ENCODE measurements around the gene WDR3.

Gene WDR3

DNA sequence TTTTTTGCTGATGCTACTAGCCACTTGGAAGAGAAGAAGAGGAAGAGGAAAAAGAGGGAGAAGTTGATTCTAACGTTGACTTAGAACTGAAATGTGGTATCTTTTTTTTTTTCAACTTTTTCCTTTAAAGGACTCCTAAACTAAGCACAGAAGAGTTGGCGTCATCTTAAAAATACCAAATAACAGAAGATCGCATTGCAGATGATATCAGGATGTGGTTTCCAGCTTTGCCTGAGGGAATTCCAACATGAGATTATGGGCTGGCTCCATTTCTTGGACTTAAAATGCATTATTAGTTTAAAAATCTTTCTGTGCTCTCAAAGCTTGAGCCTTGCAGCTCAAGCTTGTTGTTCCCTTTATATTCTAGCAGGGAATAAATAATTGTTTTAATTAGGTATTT lies 29.8 kb downstream of the WDR3 start:
- no peak for FAIRE-seq
- no peak for DNase-seq (ENCODE audit: insufficient read length)
- TF ChIP-seq TAF1 (IDR thresholded peaks at IDR 0.05; ENCODE audit: borderline replicate concordance, low read depth, low read length) = no peak
- no peak for TF ChIP-seq POLR2A (IDR thresholded peaks at IDR 0.05; ENCODE audit: low read depth, low read length)
- no peak for TF ChIP-seq POLR2AphosphoS5 (IDR thresholded peaks at IDR 0.05; ENCODE audit: low read depth, low read length)

DNA sequence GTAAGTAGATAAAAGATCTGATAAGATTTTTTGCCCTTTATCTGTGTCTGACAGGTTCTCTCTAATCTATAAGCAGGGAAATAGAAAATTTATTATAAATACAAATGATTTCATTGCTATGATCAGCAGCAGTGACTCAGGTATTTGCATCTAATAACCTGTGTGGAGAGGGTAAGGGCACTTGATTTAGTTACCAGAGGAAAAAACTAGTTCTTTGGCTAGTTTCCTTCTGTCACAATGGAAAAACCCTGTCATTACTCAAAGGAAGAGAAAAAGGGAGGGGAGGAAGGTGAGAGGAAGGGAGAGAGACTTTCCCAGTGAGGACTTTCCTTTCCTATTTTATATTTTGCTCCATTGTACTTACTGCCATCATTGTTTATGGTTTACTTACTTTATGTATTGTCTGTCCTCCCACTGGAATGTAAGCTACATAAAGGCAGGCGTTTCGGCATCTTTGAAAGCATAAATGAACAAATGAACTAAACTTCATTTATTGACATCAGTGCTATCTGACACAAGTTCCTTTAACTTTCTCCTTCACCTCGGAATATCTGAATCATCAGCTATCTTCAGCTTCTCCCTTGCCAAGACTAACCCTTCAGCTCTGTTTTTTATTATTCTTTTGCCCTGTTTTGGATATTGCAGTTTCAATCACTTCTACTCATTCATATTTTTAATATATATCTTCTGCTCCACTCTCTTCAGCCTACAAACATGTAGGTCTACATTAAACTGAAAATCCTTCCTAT lies 34.9 kb downstream of the WDR3 start:
- FAIRE-seq = no peak
- TF ChIP-seq POLR2AphosphoS5 (IDR thresholded peaks at IDR 0.05; ENCODE audit: low read depth, low read length) = no peak
- no peak for TF ChIP-seq POLR2A (IDR thresholded peaks at IDR 0.05; ENCODE audit: low read depth, low read length)
- no peak for TF ChIP-seq TAF1 (IDR thresholded peaks at IDR 0.05; ENCODE audit: borderline replicate concordance, low read depth, low read length)
- DNase-seq (ENCODE audit: insufficient read length) = no peak

DNA sequence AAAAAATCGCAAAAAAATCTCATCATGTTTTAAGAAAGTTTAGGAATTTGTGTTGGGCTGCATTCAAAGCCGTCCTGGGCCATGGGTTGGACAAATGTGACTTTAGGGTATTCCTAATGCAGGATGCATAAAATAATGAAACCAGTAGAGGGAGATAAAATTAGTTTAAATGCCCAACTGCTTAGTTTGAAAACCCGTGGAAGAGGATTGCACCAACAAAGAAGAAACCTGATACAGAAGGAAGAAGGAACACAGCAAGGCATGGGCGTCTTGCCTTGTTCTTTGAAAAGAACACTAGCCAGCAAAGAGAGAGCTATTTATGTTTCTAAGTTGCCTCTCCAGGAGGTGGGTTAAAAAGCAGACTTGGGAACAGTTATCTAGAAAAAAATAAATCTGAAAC lies 37.9 kb downstream of the WDR3 start:
- FAIRE-seq (no peak), DNase-seq (ENCODE audit: insufficient read length) (no peak)
- no peak for TF ChIP-seq TAF1 (IDR thresholded peaks at IDR 0.05; ENCODE audit: borderline replicate concordance, low read depth, low read length)
- TF ChIP-seq POLR2A (IDR thresholded peaks at IDR 0.05; ENCODE audit: low read depth, low read length) = no peak

DNA sequence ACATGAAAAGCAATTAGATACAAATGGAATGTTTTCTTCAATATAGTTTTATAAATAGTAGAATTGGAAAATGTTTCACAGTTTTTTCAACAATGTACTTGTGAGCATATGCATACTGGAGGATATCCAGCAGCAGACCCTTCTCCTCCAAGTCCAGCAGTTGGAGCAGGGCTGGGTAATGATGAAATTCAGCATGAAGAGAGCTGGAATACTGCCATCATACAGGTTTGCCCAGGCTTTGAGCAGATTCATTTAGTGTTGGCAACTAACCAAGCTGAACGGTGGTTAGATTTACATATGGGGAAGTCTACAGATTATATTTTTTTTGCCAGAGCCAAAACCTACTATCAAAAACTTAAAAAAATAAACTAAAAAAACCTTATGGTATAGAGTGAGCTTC lies 38.3 kb downstream of the WDR3 start:
- FAIRE-seq (no peak), DNase-seq (ENCODE audit: insufficient read length) (no peak)
- no peak for TF ChIP-seq TAF1 (IDR thresholded peaks at IDR 0.05; ENCODE audit: borderline replicate concordance, low read depth, low read length)
- TF ChIP-seq POLR2A (IDR thresholded peaks at IDR 0.05; ENCODE audit: low read depth, low read length) = no peak
- no peak for TF ChIP-seq POLR2AphosphoS5 (IDR thresholded peaks at IDR 0.05; ENCODE audit: low read depth, low read length)

DNA sequence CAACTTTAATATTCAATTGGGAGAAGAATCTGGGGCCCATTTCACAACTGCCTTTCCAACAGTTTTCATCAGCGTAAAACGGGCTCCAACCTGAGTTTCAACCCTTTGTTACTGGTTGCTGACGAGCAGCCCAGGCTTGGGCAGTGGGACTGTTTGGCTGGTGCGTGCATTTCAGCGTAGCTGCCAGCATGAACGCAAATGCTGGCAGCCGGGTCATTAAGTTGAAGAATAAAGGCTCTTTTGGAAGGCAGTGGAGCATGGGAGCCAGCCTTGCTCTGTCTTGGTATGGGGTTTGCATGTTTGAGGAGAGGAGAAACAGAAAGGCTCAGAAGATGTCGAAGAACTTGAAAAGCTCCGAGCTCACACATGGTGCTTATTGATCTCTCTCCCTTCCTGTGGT lies 40.7 kb downstream of the WDR3 start:
- DNase-seq (ENCODE audit: insufficient read length) (no peak), FAIRE-seq (no peak)
- no peak for TF ChIP-seq POLR2A (IDR thresholded peaks at IDR 0.05; ENCODE audit: low read depth, low read length)
- no peak for TF ChIP-seq POLR2AphosphoS5 (IDR thresholded peaks at IDR 0.05; ENCODE audit: low read depth, low read length)
- no peak for TF ChIP-seq TAF1 (IDR thresholded peaks at IDR 0.05; ENCODE audit: borderline replicate concordance, low read depth, low read length)

DNA sequence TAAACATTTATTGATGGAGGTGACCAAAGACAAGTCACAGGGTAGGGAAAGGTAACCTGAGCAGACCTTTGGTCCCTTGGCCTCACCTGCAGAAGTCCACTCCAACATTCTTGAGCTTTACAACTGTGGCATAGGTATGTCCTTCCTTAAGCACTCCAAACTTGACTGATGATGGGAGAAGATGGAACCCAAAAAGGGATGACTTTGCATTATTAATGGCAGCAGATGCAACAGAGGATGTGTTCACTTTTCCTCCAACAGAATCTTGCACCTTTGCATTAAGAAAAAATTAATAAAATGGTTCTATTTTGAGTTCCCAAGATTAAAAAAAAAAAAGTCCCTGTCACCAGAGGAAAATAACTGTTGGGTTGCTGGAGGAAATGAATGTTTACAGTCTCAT lies 42.2 kb downstream of the WDR3 start:
- DNase-seq (ENCODE audit: insufficient read length) (no peak), FAIRE-seq (no peak)
- TF ChIP-seq TAF1 (IDR thresholded peaks at IDR 0.05; ENCODE audit: borderline replicate concordance, low read depth, low read length) = no peak

DNA sequence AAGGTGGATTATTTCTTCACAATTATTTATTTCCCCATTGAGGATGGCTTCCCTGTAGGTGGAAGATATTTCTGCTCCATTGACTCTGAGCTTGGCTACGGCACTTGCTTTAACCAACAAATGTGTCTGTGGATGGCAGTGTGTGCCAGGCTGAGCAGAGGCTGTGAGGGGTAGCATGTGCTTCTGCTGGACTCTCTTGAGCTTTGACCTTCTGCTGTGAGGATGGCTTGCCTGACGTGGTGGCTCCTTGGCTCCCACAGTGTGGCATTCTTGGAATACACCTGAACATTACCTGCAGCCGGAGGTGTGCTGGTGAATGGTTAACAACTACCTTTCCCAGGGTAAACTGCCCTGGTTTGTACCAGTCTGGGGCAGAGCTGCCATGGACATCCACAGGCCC lies 46.8 kb downstream of the WDR3 start:
- TF ChIP-seq POLR2A (IDR thresholded peaks at IDR 0.05; ENCODE audit: low read depth, low read length) = no peak
- no peak for TF ChIP-seq TAF1 (IDR thresholded peaks at IDR 0.05; ENCODE audit: borderline replicate concordance, low read depth, low read length)
- TF ChIP-seq POLR2AphosphoS5 (IDR thresholded peaks at IDR 0.05; ENCODE audit: low read depth, low read length) = no peak
- no peak for DNase-seq (ENCODE audit: insufficient read length)
- no peak for FAIRE-seq

DNA sequence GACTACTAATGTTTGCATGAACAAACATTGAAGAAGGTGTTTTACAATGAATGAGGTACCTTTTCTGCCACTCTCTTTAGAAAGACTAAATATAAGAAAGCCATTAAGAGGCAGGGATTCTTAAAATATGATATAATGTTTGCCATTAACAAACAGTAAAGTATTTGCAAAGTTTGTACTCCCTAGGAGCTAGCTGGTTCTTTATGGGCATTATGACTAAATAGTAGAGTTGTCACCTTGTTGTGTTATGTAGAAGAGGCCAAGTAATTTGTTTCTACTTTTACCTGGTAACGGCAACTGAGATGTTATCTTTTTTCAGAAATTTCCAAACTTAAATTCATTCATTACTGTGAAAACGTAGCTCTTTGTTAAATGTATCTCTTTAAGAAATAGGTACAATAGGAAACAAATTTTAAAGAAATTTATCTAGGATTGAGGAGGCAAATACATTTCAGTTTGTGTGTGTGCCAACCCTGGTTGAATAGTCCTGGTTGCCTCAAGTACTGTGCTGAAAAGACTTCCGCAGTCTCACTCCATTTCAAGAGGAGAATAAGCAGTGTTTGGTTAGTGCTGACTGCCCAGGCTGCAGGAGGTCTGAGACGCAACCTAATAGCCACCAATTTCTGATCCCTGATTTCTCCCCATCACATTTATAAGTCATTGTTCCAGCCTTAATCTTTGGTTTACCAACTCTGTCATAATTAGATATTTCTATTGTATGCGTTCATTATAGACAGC lies 52.1 kb downstream of the WDR3 start:
- FAIRE-seq (no peak), DNase-seq (ENCODE audit: insufficient read length) (no peak)
- TF ChIP-seq POLR2A (IDR thresholded peaks at IDR 0.05; ENCODE audit: low read depth, low read length) (no peak), TAF1 (IDR thresholded peaks at IDR 0.05; ENCODE audit: borderline replicate concordance, low read depth, low read length) (no peak), POLR2AphosphoS5 (IDR thresholded peaks at IDR 0.05; ENCODE audit: low read depth, low read length) (no peak)

DNA sequence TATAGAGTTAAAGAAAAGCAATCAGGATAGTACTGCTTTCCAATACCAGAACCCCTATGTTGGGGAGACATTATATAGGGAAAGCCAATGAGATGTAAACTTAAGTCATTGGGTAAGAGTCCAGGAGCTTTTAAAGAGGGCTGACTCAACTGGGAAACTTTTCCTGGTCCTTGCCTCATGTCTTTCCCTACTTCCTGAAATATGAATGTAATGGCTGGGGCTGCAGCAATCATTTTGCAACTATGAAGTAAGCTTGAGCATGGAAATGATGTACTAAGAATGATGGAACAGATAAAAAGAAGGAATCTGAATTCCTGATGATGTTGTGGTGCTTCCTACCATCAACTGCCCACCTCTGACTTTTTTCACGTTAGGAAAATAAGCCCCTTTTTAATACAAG lies 55.7 kb downstream of the WDR3 start:
- DNase-seq (ENCODE audit: insufficient read length) (no peak), FAIRE-seq (no peak)
- TF ChIP-seq POLR2AphosphoS5 (IDR thresholded peaks at IDR 0.05; ENCODE audit: low read depth, low read length) (no peak), TAF1 (IDR thresholded peaks at IDR 0.05; ENCODE audit: borderline replicate concordance, low read depth, low read length) (no peak), POLR2A (IDR thresholded peaks at IDR 0.05; ENCODE audit: low read depth, low read length) (no peak)

DNA sequence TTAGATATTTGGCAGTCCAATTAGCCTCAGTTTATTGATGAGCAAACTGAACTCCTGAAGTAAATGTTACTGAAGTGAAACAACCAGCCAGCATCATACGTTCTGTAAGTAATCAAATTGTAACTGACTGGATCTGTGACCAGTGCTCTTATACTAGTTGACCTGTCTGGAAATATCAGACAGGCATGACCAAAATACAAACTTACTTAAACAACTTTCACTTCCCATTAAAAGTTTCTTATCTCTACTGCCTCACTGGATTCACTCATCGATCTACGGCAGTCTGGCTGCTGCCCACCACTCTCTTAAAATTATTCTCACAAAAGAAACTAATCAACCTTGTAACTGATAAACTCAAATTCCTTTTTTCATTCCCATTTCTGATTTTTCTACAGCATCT lies 56.4 kb downstream of the WDR3 start:
- TF ChIP-seq TAF1 (IDR thresholded peaks at IDR 0.05; ENCODE audit: borderline replicate concordance, low read depth, low read length) = no peak
- no peak for TF ChIP-seq POLR2AphosphoS5 (IDR thresholded peaks at IDR 0.05; ENCODE audit: low read depth, low read length)
- no peak for TF ChIP-seq POLR2A (IDR thresholded peaks at IDR 0.05; ENCODE audit: low read depth, low read length)
- DNase-seq (ENCODE audit: insufficient read length) = no peak
- FAIRE-seq = no peak

DNA sequence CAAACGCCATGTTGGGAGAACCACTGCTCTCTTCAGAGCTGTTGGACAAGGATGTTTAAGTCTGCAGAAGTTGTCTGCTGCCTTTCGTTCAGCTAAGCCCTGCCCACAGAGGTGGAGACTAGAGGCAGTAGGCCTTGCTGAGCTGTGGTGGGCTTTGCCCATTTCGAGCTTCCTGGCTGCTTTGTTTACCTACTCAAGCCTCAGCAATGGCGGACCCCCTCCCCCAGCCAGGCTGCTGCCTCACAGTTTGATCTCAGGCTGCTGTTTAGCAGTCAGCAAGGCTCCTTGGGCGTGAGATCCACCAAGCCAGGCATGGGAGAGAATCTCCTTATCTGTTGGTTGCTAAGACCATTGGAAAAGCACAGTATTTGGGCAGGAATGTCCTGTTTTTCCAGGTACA lies 74.8 kb downstream of the WDR3 start:
- TF ChIP-seq POLR2A (IDR thresholded peaks at IDR 0.05; ENCODE audit: low read depth, low read length) = no peak
- no peak for TF ChIP-seq POLR2AphosphoS5 (IDR thresholded peaks at IDR 0.05; ENCODE audit: low read depth, low read length)
- no peak for TF ChIP-seq TAF1 (IDR thresholded peaks at IDR 0.05; ENCODE audit: borderline replicate concordance, low read depth, low read length)
- DNase-seq (ENCODE audit: insufficient read length) (no peak), FAIRE-seq (no peak)

DNA sequence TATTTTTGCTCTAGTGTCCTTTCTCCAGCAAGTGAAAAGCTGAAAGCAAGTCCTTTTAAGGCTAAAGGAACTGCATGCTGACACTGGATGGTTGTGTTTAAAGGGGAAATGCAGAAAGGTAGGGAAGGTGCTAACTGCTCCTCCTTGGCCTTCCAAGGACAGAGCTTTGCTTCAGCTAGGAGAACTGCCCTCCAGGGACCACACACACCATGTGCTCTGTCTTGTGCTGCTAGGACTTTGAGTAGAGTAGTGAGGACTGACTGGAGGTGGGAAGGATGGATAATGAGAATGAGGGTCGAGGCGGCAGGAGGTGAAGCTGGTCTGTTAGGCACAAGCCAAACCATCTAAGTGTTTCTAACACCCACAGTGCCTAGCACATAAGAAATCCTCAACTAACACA lies 77.9 kb downstream of the WDR3 start:
- DNase-seq (ENCODE audit: insufficient read length) (no peak), FAIRE-seq (no peak)
- no peak for TF ChIP-seq POLR2A (IDR thresholded peaks at IDR 0.05; ENCODE audit: low read depth, low read length)
- no peak for TF ChIP-seq POLR2AphosphoS5 (IDR thresholded peaks at IDR 0.05; ENCODE audit: low read depth, low read length)
- no peak for TF ChIP-seq TAF1 (IDR thresholded peaks at IDR 0.05; ENCODE audit: borderline replicate concordance, low read depth, low read length)
